ES-I3 (cell line): ENCODE data around the gene GALNTL6.

Experiments used
- H3K36me3 ChIP-seq: 2 replicates; pipeline ENCODE4 v1.6.1; 2013; ENCODE audit warnings: mild to moderate bottlenecking, low read length, control low read depth, moderate library complexity; ENCODE audit not compliant: insufficient read depth
- H3K4me1 ChIP-seq: 2 replicates; pipeline ENCODE4 v1.6.1; 2013; ENCODE audit warnings: mild to moderate bottlenecking, control low read depth, low read length; ENCODE audit not compliant: insufficient read depth
- H3K9ac ChIP-seq: 2 replicates; pipeline ENCODE4 v1.6.1; 2013; ENCODE audit warnings: low read depth, mild to moderate bottlenecking, low read length, moderate library complexity
- H3K9me3 ChIP-seq: 2 replicates; pipeline ENCODE4 v1.6.1; 2013; ENCODE audit warnings: mild to moderate bottlenecking, low read length, moderate library complexity; ENCODE audit not compliant: control insufficient read depth, insufficient read depth

The GALNTL6 gene

DNA sequence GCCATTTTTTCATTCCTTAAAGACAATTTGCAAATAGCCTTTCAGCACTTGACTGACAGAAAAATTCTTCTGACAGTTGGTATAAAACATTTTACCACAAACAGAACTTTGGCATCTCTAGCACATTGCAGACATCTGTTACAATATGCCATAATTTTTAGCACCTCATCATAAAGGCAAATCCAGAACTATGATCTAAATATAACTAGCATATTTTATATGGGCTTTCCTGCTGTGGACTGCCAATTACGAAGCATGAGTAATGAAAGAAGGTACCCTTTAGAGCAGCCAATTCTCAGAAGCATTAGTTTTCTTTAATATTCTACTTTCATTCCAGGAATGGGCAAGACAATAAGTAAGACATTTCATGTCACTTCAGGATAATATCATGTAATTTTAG is 708.0 kb downstream of the GALNTL6 start:
- H3K9ac ChIP-seq: no peak overlapping the region
- no peaks in the 10 kb centered on the region for H3K9me3 ChIP-seq
- H3K36me3 ChIP-seq: no peaks in the 10 kb centered on the region
- H3K4me1 ChIP-seq: no peaks in the 10 kb centered on the region

DNA sequence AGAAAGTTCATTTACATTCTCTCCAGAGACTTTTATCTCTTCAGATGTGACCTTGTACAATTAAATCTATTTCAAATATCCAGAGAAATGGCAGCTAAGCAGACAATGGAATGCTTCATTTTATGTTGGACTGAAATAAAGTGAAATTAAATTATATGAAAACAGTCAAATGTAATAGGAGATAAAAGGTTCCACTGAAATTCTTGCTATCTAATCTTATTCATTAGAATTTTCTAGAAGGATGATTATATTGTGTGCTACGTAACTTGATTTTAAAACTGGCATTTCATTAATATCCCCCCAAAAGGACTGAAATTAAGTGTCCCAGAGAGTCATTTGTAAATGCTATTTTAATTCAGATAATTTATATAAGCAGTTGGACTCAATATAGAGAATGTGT is 708.5 kb downstream of the GALNTL6 start:
- H3K36me3 ChIP-seq: no peaks in the 10 kb centered on the region
- H3K9ac ChIP-seq: no peak overlapping the region
- H3K9me3 ChIP-seq: no peaks in the 10 kb centered on the region
- H3K4me1 ChIP-seq: no peaks in the 10 kb centered on the region

GRCh38 chr4:172543249-172543648 is 730.0 kb downstream of the GALNTL6 start:
- Histone ChIP-seq H3K36me3 (no peaks in the 10 kb centered on the region; the same call in 1 of the 2 replicates), H3K4me1 (peaks cover 16% of the 10 kb centered on the region; the same call in 1 of the 2 replicates), H3K9ac (no peak overlapping the region), H3K9me3 (no peaks in the 10 kb centered on the region)

- H3K9ac ChIP-seq: no peak overlapping the region
- H3K9me3 ChIP-seq: no peaks in the 10 kb centered on the region
- H3K4me1 ChIP-seq: peaks cover 29% of the 10 kb centered on the region; the same call in 1 of the 2 replicates
These were observed 733.6 kb downstream of the GALNTL6 start for GRCh38 chr4:172546782-172547181.

GRCh38 chr4:172547724-172548123 is 734.5 kb downstream of the GALNTL6 start:
- H3K9ac ChIP-seq: no peak overlapping the region
- H3K9me3 ChIP-seq: no peaks in the 10 kb centered on the region
- peaks cover 29% of the 10 kb centered on the region; the same call in 1 of the 2 replicates for H3K4me1 ChIP-seq
- no peaks in the 10 kb centered on the region; the same call in 1 of the 2 replicates for H3K36me3 ChIP-seq

More at GRCh38 chr4:172546782-172547181, 733.6 kb downstream of the GALNTL6 start:
- H3K36me3 ChIP-seq: no peaks in the 10 kb centered on the region; the same call in 1 of the 2 replicates

GRCh38 chr4:172553216-172553615 is 740.0 kb downstream of the GALNTL6 start:
- no peak overlapping the region for H3K9ac ChIP-seq
- H3K9me3 ChIP-seq: no peaks in the 10 kb centered on the region
- peaks cover 25% of the 10 kb centered on the region; the same call in 1 of the 2 replicates for H3K4me1 ChIP-seq
- no peaks in the 10 kb centered on the region for H3K36me3 ChIP-seq

DNA sequence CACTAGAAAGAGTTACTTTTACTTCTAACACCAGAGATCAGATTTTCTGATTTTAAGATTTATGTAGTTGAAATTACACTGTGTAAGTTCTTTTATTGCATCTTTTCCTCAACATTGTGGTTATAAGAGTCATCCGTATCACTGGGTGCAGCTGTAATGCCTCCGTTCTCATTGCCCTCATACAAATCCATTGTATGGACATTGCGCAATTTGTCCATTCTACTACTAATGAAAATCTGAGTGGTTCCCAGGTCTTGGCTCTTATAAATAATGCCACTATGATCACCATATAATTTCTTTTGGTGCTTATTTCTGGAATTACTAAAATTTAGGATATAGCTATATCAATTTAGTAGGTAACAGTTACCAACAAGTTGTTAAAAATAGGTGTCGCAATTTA is 741.4 kb downstream of the GALNTL6 start:
- H3K9me3 ChIP-seq: no peaks in the 10 kb centered on the region
- H3K4me1 ChIP-seq: peaks cover 15% of the 10 kb centered on the region; the same call in 1 of the 2 replicates
- H3K36me3 ChIP-seq: no peaks in the 10 kb centered on the region
- H3K9ac ChIP-seq: no peak overlapping the region

GRCh38 chr4:172555725-172556124 is 742.5 kb downstream of the GALNTL6 start:
- no peaks in the 10 kb centered on the region for H3K36me3 ChIP-seq
- H3K9ac ChIP-seq: no peak overlapping the region
- peaks cover 13% of the 10 kb centered on the region; the same call in 1 of the 2 replicates for H3K4me1 ChIP-seq

GRCh38 chr4:172573899-172574298 is 760.7 kb downstream of the GALNTL6 start:
- H3K4me1 ChIP-seq: no peaks in the 10 kb centered on the region
- H3K9ac ChIP-seq: no peak overlapping the region
- no peaks in the 10 kb centered on the region for H3K9me3 ChIP-seq
- H3K36me3 ChIP-seq: no peaks in the 10 kb centered on the region

More at GRCh38 chr4:172555725-172556124, 742.5 kb downstream of the GALNTL6 start:
- H3K9me3 ChIP-seq: no peaks in the 10 kb centered on the region

DNA sequence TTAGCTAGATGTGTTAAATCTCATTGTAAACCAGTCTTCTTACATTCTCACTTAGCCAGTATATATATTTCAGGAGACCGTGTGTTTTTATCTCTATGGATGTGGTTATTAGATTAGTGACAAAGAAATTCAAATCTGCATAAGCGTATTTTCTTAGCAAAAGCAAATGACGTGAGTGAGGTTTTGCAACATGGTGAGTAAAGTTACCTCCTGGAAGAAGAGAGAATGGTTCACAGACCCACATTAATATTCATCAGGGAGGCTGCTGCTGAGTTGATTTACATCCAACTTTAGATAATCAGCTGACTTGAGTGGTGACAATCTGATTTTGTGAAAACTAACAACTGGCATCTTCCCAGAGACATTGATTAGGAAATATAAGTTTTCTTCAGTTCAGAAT is 765.5 kb downstream of the GALNTL6 start:
- Histone ChIP-seq H3K9ac (no peak overlapping the region), H3K9me3 (no peaks in the 10 kb centered on the region; the same call in 1 of the 2 replicates), H3K4me1 (no peaks in the 10 kb centered on the region), H3K36me3 (no peaks in the 10 kb centered on the region)

GRCh38 chr4:172584816-172585215 is 771.6 kb downstream of the GALNTL6 start:
- H3K36me3 ChIP-seq: no peaks in the 10 kb centered on the region
- H3K4me1 ChIP-seq: no peaks in the 10 kb centered on the region
- H3K9me3 ChIP-seq: no peaks in the 10 kb centered on the region; the same call in 1 of the 2 replicates
- no peak overlapping the region for H3K9ac ChIP-seq

DNA sequence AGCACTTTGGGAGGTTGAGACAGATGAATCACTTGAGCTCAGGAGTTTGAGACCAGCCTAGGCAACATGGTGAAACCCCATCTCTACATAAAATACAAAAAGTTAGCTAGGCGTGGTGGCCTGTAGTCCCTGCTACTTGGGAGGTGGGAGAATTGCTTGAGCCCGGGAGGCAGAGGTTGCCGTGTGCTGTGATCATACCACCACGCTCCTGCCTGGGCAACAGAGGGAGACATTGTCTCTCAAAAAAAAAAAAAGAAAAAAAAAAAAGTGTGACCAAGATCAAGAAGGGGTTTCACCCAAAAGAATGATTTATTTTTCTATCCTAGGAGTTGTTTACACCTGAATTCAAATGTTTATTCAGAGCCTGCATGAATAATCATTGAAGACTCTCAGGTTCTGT is 783.0 kb downstream of the GALNTL6 start:
- no peaks in the 10 kb centered on the region for H3K36me3 ChIP-seq
- no peaks in the 10 kb centered on the region for H3K9me3 ChIP-seq
- no peak overlapping the region for H3K9ac ChIP-seq
- H3K4me1 ChIP-seq: no peaks in the 10 kb centered on the region

DNA sequence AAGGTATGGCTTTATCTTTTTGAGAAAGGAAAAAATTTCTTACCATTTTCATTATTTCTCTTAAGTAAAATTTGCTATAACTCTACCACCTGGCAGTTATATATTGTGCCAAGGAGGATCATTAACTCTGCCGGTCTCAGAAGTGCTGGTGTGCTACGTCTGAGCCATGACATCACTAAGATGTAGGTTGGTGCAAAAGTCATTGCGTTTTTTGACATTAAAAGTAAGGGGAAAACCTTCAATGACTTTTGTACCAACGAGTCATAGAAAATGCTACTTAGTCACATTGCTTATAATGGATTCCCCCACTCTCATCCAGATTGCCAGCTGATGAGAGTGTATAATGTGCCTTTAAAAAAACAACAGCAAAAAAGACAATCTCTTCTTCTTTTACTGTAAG is 786.4 kb downstream of the GALNTL6 start:
- Histone ChIP-seq H3K9ac (no peak overlapping the region), H3K9me3 (no peaks in the 10 kb centered on the region), H3K36me3 (no peaks in the 10 kb centered on the region), H3K4me1 (no peaks in the 10 kb centered on the region)

GRCh38 chr4:172601195-172601594 is 788.0 kb downstream of the GALNTL6 start:
- Histone ChIP-seq H3K9ac (no peak overlapping the region), H3K4me1 (no peaks in the 10 kb centered on the region), H3K36me3 (no peaks in the 10 kb centered on the region), H3K9me3 (no peaks in the 10 kb centered on the region)

GRCh38 chr4:172619218-172619617 is 806.0 kb downstream of the GALNTL6 start:
- H3K4me1 ChIP-seq: no peaks in the 10 kb centered on the region
- H3K36me3 ChIP-seq: no peaks in the 10 kb centered on the region
- H3K9ac ChIP-seq: no peak overlapping the region
- H3K9me3 ChIP-seq: no peaks in the 10 kb centered on the region

- Histone ChIP-seq H3K36me3 (no peaks in the 10 kb centered on the region), H3K4me1 (no peaks in the 10 kb centered on the region), H3K9me3 (no peaks in the 10 kb centered on the region), H3K9ac (no peak overlapping the region)
These were observed 806.6 kb downstream of the GALNTL6 start for GRCh38 chr4:172619798-172620197.
